A673 (cell line): ENCODE measurements around the gene CUTA. TPM values are rescaled to one million over a fixed set of nuclear protein-coding genes. Genes with fewer than 3 reads are reported as not detected.

Experiments
- BruUV-seq: library from RNA; stranded (reverse); fragments of 400-500 nt; replicated peaks from 2 replicates; lab custom pipeline; 2021; lab: Mats Ljungman, UMichigan
- CTCF ChIA-PET: fragments of 300-600 bp; sonication (Branson Sonifier 250); formaldehyde crosslinking; loops from one replicate; lab custom pipeline; 2022; ENCODE audit warnings: antibody characterized with exemption; lab: Charles Lee
- POLR2A ChIA-PET: fragments of 300-600 bp; sonication (Branson Sonifier 250); formaldehyde crosslinking; loops from one replicate; lab custom pipeline; 2022; ENCODE audit warnings: antibody characterized with exemption; ENCODE audit not compliant: low non-redundant PET; lab: Charles Lee
- DNase-seq: peaks from one replicate; pipeline ENCODE4 v3.0.0-alpha.2; 2015; ENCODE audit warnings: low spot score
- H3K27ac ChIP-seq: fragments of 200-600 bp; sonication (generic); 2 replicates; pipeline ENCODE4 v1.5.1; 2016; ENCODE audit warnings: mixed run types, low read depth, mild to moderate bottlenecking, mixed read lengths, antibody characterized with exemption, low read length; ENCODE audit not compliant: poor library complexity, severe bottlenecking
- H3K27me3 ChIP-seq: fragments of 200-600 bp; sonication (generic); replicated peaks from 2 replicates; pipeline ENCODE4 v1.6.1; 2017; ENCODE audit warnings: mixed run types, low read depth, mild to moderate bottlenecking, mixed read lengths, antibody characterized with exemption, low read length; ENCODE audit not compliant: insufficient read depth, poor library complexity
- H3K36me3 ChIP-seq: fragments of 200-600 bp; sonication (generic); 2 replicates; pipeline ENCODE4 v1.6.1; 2016; ENCODE audit warnings: mixed run types, mild to moderate bottlenecking, mixed read lengths, antibody characterized with exemption, low read length; ENCODE audit not compliant: insufficient read depth, poor library complexity, severe bottlenecking
- H3K4me1 ChIP-seq: fragments of 200-600 bp; sonication (generic); 2 replicates; pipeline ENCODE4 v1.6.1; 2017; ENCODE audit warnings: mixed run types, mild to moderate bottlenecking, mixed read lengths, antibody characterized with exemption, low read length; ENCODE audit not compliant: insufficient read depth, poor library complexity, severe bottlenecking
- H3K4me3 ChIP-seq: fragments of 200-600 bp; sonication (generic); 2 replicates; pipeline ENCODE4 v1.5.1; 2016; ENCODE audit warnings: low read depth, mixed run types, mild to moderate bottlenecking, mixed read lengths, low read length; ENCODE audit not compliant: poor library complexity, severe bottlenecking
- H3K9me3 ChIP-seq: fragments of 200-600 bp; sonication (generic); 2 replicates; pipeline ENCODE4 v1.6.1; 2016; ENCODE audit warnings: mixed run types, low read depth, mild to moderate bottlenecking, mixed read lengths, antibody characterized with exemption, low read length; ENCODE audit not compliant: poor library complexity, severe bottlenecking
- EZH2 ChIP-seq: fragments of 200-600 bp; sonication (generic); IDR thresholded peaks from 2 replicates; pipeline ENCODE4 v1.6.1; 2017; ENCODE audit warnings: borderline replicate concordance, low read depth, mild to moderate bottlenecking, mixed read lengths, antibody characterized with exemption, low read length; ENCODE audit not compliant: poor library complexity, severe bottlenecking
- intact Hi-C: fragments of 100-400 bp; cut with micrococcal nuclease; formaldehyde crosslinking; loops from one replicate; pipeline ENCODE4 v1.10.0; 2022; ENCODE audit not compliant: unreplicated experiment
- total RNA-seq: library from RNA; stranded (reverse); gene quantifications from 2 replicates; pipeline ENCODE4 v1.2.3, GENCODE V29; 2021
- TF ChIP-seq, protein P1 (sequence below): fragments of 300-800, 200-600 bp; sonication (generic); conservative IDR thresholded peaks from 2 replicates; pipeline ENCODE4 v1.5.1; 2017; ENCODE audit warnings: low read depth, mild to moderate bottlenecking, antibody characterized with exemption, low read length, moderate library complexity, mixed read lengths

CUTA gene
- total RNA-seq, 1 experiment from 2014 or later = 221 TPM

- H3K9me3 ChIP-seq = no peaks in the 10 kb centered on the region
- H3K4me1 ChIP-seq = peaks cover 37% of the 10 kb centered on the region
- no peaks in the 10 kb centered on the region for H3K27me3 ChIP-seq
- intact Hi-C loops = loop anchor here (5.0 to 10.0 kb wide), 3 partner anchors 128 to 450 kb away; partner anchors contain the start of gene RGL2
- CTCF ChIA-PET = interaction anchor here (1.0 kb wide), 2 partner anchors 34 to 176 kb away, joined by 3 to 5 read pairs; no protein-coding TSS in a partner anchor
- TSS peak; percentile 95 for BruUV-seq
- peak overlapping the region; percentile 59 for H3K4me3 ChIP-seq
- peak overlapping the region; percentile 90 for H3K27ac ChIP-seq
- TF ChIP-seq, protein P1, sequence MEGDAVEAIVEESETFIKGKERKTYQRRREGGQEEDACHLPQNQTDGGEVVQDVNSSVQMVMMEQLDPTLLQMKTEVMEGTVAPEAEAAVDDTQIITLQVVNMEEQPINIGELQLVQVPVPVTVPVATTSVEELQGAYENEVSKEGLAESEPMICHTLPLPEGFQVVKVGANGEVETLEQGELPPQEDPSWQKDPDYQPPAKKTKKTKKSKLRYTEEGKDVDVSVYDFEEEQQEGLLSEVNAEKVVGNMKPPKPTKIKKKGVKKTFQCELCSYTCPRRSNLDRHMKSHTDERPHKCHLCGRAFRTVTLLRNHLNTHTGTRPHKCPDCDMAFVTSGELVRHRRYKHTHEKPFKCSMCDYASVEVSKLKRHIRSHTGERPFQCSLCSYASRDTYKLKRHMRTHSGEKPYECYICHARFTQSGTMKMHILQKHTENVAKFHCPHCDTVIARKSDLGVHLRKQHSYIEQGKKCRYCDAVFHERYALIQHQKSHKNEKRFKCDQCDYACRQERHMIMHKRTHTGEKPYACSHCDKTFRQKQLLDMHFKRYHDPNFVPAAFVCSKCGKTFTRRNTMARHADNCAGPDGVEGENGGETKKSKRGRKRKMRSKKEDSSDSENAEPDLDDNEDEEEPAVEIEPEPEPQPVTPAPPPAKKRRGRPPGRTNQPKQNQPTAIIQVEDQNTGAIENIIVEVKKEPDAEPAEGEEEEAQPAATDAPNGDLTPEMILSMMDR = no peak
- no peak for TF ChIP-seq EZH2
- DNase-seq = no peak
- peaks cover 4% of the 10 kb centered on the region for H3K36me3 ChIP-seq
- POLR2A ChIA-PET = no interaction called here
Measured at GRCh38 chr6:33424855-33425667, 7.2 kb upstream of the CUTA start.

- CTCF ChIA-PET = no interaction called here
Measured at GRCh38 chr6:33423777-33424176, 5.9 kb upstream of the CUTA start.

DNA sequence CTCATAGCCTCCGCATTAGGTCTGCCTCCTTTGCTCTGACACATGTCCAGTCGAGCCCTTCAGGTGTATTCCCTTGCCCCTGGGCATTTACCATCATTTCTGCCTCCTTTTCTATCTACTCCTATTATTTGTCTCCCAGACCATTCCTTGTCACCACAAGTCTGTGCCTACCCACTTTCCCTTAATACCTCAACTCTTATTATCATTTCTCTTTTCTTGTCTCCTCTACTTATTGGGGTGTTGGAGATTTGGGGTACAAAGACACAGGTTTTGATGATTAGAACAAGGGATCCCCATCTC is 3.4 kb upstream of the CUTA start:
- no TSS peak for BruUV-seq
- Histone ChIP-seq H3K36me3 (peaks cover 12% of the 10 kb centered on the region), H3K9me3 (no peaks in the 10 kb centered on the region), H3K27me3 (no peaks in the 10 kb centered on the region), H3K4me1 (peaks cover 36% of the 10 kb centered on the region), H3K4me3 (no peak overlapping the region), H3K27ac (no peak overlapping the region)
- TF ChIP-seq EZH2 = no peak
- TF ChIP-seq, protein P1 = no peak
- intact Hi-C loops = loop anchor here (10.0 kb wide), 2 partner anchors 154 to 446 kb away; no protein-coding TSS in a partner anchor
- POLR2A ChIA-PET = no interaction called here
- DNase-seq = no peak
- CTCF ChIA-PET = no interaction called here

More at GRCh38 chr6:33423777-33424176, 5.9 kb upstream of the CUTA start:
- Histone ChIP-seq H3K4me1 (peaks cover 35% of the 10 kb centered on the region), H3K27me3 (no peaks in the 10 kb centered on the region), H3K27ac (no peak overlapping the region), H3K36me3 (peaks cover 4% of the 10 kb centered on the region), H3K4me3 (no peak overlapping the region), H3K9me3 (no peaks in the 10 kb centered on the region)
- BruUV-seq = no TSS peak
- no peak for DNase-seq
- intact Hi-C loops = loop anchor here (10.0 kb wide), 2 partner anchors 151 to 449 kb away; no protein-coding TSS in a partner anchor
- TF ChIP-seq, protein P1 = no peak
- no peak for TF ChIP-seq EZH2
- POLR2A ChIA-PET = no interaction called here
